Activated T-cell treated with anti-CD3 and anti-CD28 coated beads, Interleukin-2, amount 50 U/mL, for 48 hours (primary cell): ENCODE data around the gene NCR1.
A peak's percentile ranks its signal among the peaks of the same experiment; 100 is the strongest.
"Not testable (repeated sequence)": the region's sequence is repeated elsewhere in the genome, so short reads cannot be mapped to it uniquely, and the experiment has no call there.

Experiments
- DNase-seq, 2 experiments: peaks; one replicate each; pipeline ENCODE4 v3.0.0-alpha.2; 2020

Gene NCR1

GRCh38 chr19:54916822-54917221, 10.9 kb downstream of the NCR1 start:
- DNase-seq = no peak

- DNase-seq = no peak
These were observed 12.6 kb downstream of the NCR1 start for GRCh38 chr19:54918499-54918898.

GRCh38 chr19:54919646-54920563, 14.0 kb downstream of the NCR1 start:
- DNase-seq = peak in 1 of 2 experiments; percentile 29

GRCh38 chr19:54921082-54921481, 15.1 kb downstream of the NCR1 start:
- DNase-seq = no peak

- DNase-seq = no peak
These were observed 17.3 kb downstream of the NCR1 start for GRCh38 chr19:54923276-54923675.

- DNase-seq = no peak
These were observed 22.4 kb downstream of the NCR1 start for GRCh38 chr19:54928299-54928698.

- peak in 1 of 2 experiments; percentile 17 for DNase-seq
These were observed 32.0 kb downstream of the NCR1 start for GRCh38 chr19:54937926-54938325.

GRCh38 chr19:54938906-54939305, 33.0 kb downstream of the NCR1 start:
- DNase-seq = no peak

- DNase-seq = not testable (repeated sequence)
These were observed 33.6 kb downstream of the NCR1 start for GRCh38 chr19:54939538-54939937.

GRCh38 chr19:54943772-54944361, 37.9 kb downstream of the NCR1 start:
- not testable (repeated sequence) for DNase-seq

GRCh38 chr19:54947381-54947780, 41.4 kb downstream of the NCR1 start, which contains the start of gene NLRP7:
NLRP7 (minus strand) TSS chr19:54947530.
- no peak for DNase-seq

GRCh38 chr19:54949412-54949811, 43.5 kb downstream of the NCR1 start:
- no peak for DNase-seq

- not testable (repeated sequence) for DNase-seq
These were observed 44.6 kb downstream of the NCR1 start for GRCh38 chr19:54950580-54950979.

GRCh38 chr19:54952591-54953344, 46.8 kb downstream of the NCR1 start:
- no peak for DNase-seq

GRCh38 chr19:54953345-54953713, 47.4 kb downstream of the NCR1 start:
- not testable (repeated sequence) for DNase-seq

- no peak for DNase-seq
These were observed 49.4 kb downstream of the NCR1 start for GRCh38 chr19:54955376-54955775.

- DNase-seq = no peak
These were observed 53.9 kb downstream of the NCR1 start for GRCh38 chr19:54959840-54960239.
